MCF 10A (cell line): ENCODE data around the gene CENPM. TPM values are rescaled to one million over a fixed set of nuclear protein-coding genes. Genes with fewer than 3 reads are reported as not detected.

Experiments used
- BruUV-seq: library from RNA; stranded (reverse); fragments of 400-500 nt; replicated peaks from 2 replicates; lab custom pipeline; 2021; lab: Mats Ljungman, UMichigan
- CTCF ChIA-PET: fragments of 300-600 bp; sonication (Branson Sonifier 250); formaldehyde crosslinking; extraction: SDS; loops from one replicate; lab custom pipeline; 2021; ENCODE audit warnings: antibody characterized with exemption, inconsistent platforms; lab: Yijun Ruan, JAX
- POLR2A ChIA-PET: fragments of 300-600, 350-650 bp; sonication (Branson Sonifier 250); formaldehyde crosslinking; extraction: SDS; loops from one replicate; lab custom pipeline; 2020; ENCODE audit warnings: antibody characterized with exemption, inconsistent platforms; lab: Yijun Ruan, JAX
- DNase-seq: peaks from one replicate; pipeline ENCODE4 v3.0.0-alpha.2; 2018; ENCODE audit not compliant: unreplicated experiment
- H3K27ac Mint-ChIP-seq: one replicate; pipeline ENCODE4 v1.8.0; 2022; ENCODE audit warnings: mild to moderate bottlenecking, low read depth, mixed read lengths; ENCODE audit not compliant: unreplicated experiment
- H3K27me3 Mint-ChIP-seq: one replicate; pipeline ENCODE4 v1.8.0; 2022; ENCODE audit warnings: mixed read lengths; ENCODE audit not compliant: insufficient read depth, unreplicated experiment
- H3K36me3 Mint-ChIP-seq: one replicate; pipeline ENCODE4 v1.8.0; 2022; ENCODE audit warnings: mild to moderate bottlenecking, moderate library complexity, mixed read lengths; ENCODE audit not compliant: insufficient read depth, unreplicated experiment
- H3K4me1 Mint-ChIP-seq: one replicate; pipeline ENCODE4 v1.8.0; 2022; ENCODE audit warnings: mixed read lengths; ENCODE audit not compliant: insufficient read depth, unreplicated experiment
- H3K4me3 Mint-ChIP-seq: one replicate; pipeline ENCODE4 v1.8.0; 2022; ENCODE audit warnings: mild to moderate bottlenecking, moderate library complexity, mixed read lengths; ENCODE audit not compliant: unreplicated experiment
- H3K9me3 Mint-ChIP-seq: one replicate; pipeline ENCODE4 v1.8.0; 2022; ENCODE audit warnings: mixed read lengths; ENCODE audit not compliant: unreplicated experiment
- CTCF ChIP-seq: fragments of 200-600 bp; IDR thresholded peaks from one replicate; pipeline ENCODE4 v1.8.0; 2022; ENCODE audit warnings: antibody characterized with exemption, mild to moderate bottlenecking; ENCODE audit not compliant: unreplicated experiment
- intact Hi-C: fragments of 100-400 bp; cut with micrococcal nuclease; formaldehyde crosslinking; loops from 2 replicates; pipeline ENCODE4 v1.14.1; 2022
- total RNA-seq: library from RNA; stranded (reverse); gene quantifications from 2 replicates; pipeline ENCODE4 v1.2.3, GENCODE V29; 2022

CENPM gene
- total RNA-seq, 1 experiment from 2014 or later, result 21.1 TPM

GRCh38 chr22:41982865-41983264, 35.9 kb upstream of the CENPM start:
- intact Hi-C loops, result no loop called here
- Mint-ChIP-seq H3K27me3 (no peaks in the 10 kb centered on the region), H3K27ac (peak overlapping the region; percentile 0), H3K9me3 (no peaks in the 10 kb centered on the region), H3K36me3 (no peaks in the 10 kb centered on the region), H3K4me1 (peaks cover 15% of the 10 kb centered on the region), H3K4me3 (no peak overlapping the region)
- BruUV-seq, result no TSS peak
- no peak for TF ChIP-seq CTCF
- DNase-seq, result no peak
- ChIA-PET POLR2A (interaction anchor here (0.7 to 1.5 kb wide), 4 partner anchors 37 to 107 kb away, joined by 3 to 9 read pairs (median 5); partner anchors contain the start of genes CENPM, NDUFA6 and SMDT1), CTCF (interaction anchor here (0.5 to 1.3 kb wide), 4 partner anchors 15 to 26 kb away, joined by 3 read pairs; no protein-coding TSS in a partner anchor)

DNA sequence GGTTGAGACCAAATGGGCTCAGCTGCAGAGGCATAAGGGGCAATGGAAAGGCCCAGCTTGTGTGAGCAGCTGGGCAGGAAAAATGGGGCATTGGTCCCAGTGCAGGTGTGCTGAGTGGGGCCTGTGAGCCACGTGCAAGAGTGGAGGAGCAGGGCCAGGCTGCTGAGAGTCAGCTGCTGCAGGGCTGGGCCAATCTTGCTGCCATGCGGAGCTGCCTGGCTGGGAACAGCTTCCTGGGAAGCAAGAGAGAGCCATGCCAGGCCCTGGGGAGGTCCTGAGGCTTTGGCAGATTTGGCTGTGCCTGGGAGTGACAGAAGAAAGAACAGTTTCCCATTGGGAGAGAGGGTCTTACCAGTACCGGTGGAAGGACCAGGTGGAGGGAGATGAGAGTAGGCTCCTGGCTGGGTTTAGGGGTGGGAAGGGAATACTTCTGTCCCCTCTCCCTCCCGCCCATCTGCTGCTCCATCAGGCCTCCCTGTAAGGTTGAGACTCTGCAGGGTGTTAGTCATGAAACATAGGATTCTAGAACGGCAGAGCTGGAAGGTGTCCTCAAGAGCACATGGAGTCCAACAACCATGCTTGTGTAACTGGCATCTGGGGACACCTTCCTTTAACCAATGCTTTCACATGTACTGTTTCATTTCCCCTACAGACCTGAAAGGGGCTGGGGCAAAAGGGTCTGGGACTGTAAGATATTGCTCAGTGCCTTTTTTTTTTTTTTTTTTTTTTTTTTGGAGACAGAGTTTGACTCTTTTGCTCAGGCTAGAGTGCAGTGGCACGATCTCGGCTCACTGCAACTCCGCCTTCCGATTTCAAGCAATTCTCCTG, 32.7 kb upstream of the CENPM start:
- TF ChIP-seq CTCF, result no peak
- no peaks in the 10 kb centered on the region for H3K9me3 Mint-ChIP-seq
- intact Hi-C loops, result no loop called here
- ChIA-PET POLR2A (interaction anchor here (1.5 kb wide), 1 partner anchor 101 kb away, joined by 3 read pairs; no protein-coding TSS in a partner anchor), CTCF (interaction anchor here (1.4 kb wide), 1 partner anchor 12 kb away, joined by 7 read pairs; no protein-coding TSS in a partner anchor)
- H3K36me3 Mint-ChIP-seq, result no peaks in the 10 kb centered on the region
- BruUV-seq, result no TSS peak
- peaks cover 15% of the 10 kb centered on the region for H3K4me1 Mint-ChIP-seq
- peaks cover 19% of the 10 kb centered on the region for H3K27me3 Mint-ChIP-seq
- H3K27ac Mint-ChIP-seq, result no peak overlapping the region
- no peak for DNase-seq
- H3K4me3 Mint-ChIP-seq, result no peak overlapping the region

- H3K9me3 Mint-ChIP-seq, result no peaks in the 10 kb centered on the region
- CTCF ChIA-PET, result interaction anchor here (1.4 kb wide), 1 partner anchor 11 kb away, joined by 7 read pairs; no protein-coding TSS in a partner anchor
- DNase-seq, result no peak
- peaks cover 19% of the 10 kb centered on the region for H3K27me3 Mint-ChIP-seq
- BruUV-seq, result no TSS peak
- intact Hi-C loops, result no loop called here
- TF ChIP-seq CTCF, result no peak
- no peak overlapping the region for H3K4me3 Mint-ChIP-seq
- POLR2A ChIA-PET, result no interaction called here
- no peaks in the 10 kb centered on the region for H3K36me3 Mint-ChIP-seq
- peaks cover 11% of the 10 kb centered on the region for H3K4me1 Mint-ChIP-seq
- no peak overlapping the region for H3K27ac Mint-ChIP-seq
These were observed 31.8 kb upstream of the CENPM start for GRCh38 chr22:41978732-41979131.

DNA sequence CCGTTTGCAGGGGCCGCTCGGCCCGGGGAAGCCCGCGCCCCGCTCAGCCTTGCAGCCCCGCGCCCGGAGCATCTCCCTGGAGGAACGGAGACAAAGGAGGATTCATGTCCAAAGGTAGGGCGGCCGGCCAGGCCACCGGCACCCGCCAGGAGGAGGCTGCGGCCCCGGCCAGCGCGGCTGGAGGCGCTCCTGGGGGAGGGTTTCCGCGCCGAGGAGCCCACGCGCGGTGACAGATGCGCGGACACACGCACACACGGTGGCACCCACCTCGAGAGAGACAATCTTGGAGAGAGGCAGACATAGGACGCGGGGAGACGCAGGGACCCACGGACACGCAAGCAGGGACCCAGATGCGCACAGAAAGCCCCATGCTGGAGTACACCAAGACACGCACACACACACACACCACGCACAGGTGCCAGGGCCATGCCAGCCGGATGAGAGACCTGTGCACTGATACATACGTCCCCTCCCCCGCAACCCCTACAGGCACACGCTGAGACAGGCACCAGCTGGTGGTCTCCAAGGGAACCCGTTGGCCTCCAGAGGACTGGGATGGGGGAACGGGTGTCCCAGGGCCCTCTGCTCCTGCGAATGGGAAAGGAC, 30.1 kb upstream of the CENPM start:
- no peak for TF ChIP-seq CTCF
- no peaks in the 10 kb centered on the region for H3K9me3 Mint-ChIP-seq
- no peaks in the 10 kb centered on the region for H3K4me1 Mint-ChIP-seq
- peak overlapping the region; percentile 40 for H3K4me3 Mint-ChIP-seq
- BruUV-seq, result no TSS peak
- no peak overlapping the region for H3K27ac Mint-ChIP-seq
- intact Hi-C loops, result no loop called here
- H3K36me3 Mint-ChIP-seq, result no peaks in the 10 kb centered on the region
- POLR2A ChIA-PET, result no interaction called here
- peaks cover 30% of the 10 kb centered on the region for H3K27me3 Mint-ChIP-seq
- CTCF ChIA-PET, result no interaction called here
- DNase-seq, result no peak
